GM21619 (cell line): ENCODE measurements around the gene DGKH.
A peak's percentile ranks its signal among the peaks of the same experiment; 100 is the strongest.
"Not testable (repeated sequence)": the region's sequence is repeated elsewhere in the genome, so short reads cannot be mapped to it uniquely, and the experiment has no call there.

Experiments used
- ATAC-seq: cut with Tn5 transposase; IDR thresholded peaks from one replicate; pipeline ENCODE4 v1.9.1; 2021; ENCODE audit not compliant: unreplicated experiment

Gene DGKH

DNA sequence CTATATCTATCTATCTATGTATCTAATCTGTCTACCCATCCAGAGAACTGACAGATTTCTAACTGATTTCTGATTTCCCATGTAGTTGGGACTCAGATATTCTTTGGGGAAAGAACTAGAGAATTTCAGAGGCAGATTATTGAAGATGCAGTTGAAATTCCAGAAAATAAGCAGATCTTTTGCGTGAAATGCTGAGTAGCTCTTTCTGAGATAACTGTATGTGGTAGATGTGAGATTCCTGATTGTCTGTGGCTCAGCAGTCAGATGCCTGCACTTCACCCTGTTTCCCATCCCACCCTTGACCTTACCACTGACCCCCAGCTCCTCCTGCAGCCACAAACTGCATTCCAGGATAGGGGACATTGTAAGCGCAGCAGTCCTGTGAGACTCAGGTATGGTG, 61.5 kb downstream of the DGKH start:
- no peak for ATAC-seq

DNA sequence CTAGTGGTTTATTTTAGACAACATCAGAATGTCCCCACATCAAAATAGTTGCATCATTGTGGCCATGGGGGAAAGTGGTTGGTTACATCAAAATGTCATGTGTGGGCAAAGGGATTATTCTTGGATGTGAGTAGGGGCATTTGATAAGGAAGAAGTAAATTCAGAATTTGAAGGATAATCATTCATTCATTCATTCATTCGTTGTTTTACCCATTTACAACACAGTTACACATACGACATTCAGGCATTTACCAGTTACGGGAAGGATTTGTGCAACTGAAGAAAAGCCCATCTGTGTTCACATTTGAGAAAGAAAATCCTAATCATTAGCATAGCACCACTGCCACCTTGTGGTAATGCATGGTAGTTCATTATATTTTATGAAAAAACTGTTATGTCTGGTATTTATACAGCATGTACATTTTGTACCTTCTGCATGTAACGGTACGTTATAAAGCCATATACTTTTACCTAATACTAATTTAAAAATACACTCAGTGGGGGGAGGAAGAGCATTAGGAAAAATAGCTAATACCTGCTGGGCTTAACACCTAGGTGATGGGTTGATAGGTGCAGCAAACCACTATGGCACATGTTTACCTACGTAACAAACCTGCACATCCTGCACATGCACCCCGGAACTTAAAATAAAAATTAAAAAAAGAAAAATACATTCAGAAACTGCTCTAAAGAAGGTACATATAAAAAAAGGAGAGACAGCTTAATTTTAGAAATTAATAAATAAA, 62.1 kb downstream of the DGKH start:
- ATAC-seq: no peak

DNA sequence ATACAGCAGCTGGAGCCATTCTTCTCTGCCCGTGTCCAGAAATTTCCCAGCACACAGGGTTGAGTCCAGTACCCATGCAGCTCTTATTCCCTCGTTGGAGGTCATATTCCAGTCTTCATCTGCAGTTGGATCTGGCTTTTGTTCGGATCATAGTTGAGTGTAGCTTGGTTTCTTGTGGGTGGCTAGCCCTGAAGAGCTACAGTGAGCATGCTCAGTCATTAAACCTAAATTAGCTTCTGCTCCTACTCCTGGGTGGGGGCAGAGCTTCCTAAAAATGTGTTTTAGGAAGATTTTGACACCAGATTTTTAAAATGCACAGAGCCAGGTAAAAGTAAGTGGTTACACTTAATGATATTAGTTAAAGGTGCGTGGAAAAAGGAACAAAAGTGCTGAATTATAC, 64.4 kb downstream of the DGKH start:
- no peak for ATAC-seq

- ATAC-seq: no peak
Observed at GRCh38 chr13:42113478-42113877, 65.0 kb downstream of the DGKH start.

GRCh38 chr13:42114278-42114677, 65.8 kb downstream of the DGKH start:
- no peak for ATAC-seq

GRCh38 chr13:42114912-42115311, 66.5 kb downstream of the DGKH start:
- no peak for ATAC-seq

DNA sequence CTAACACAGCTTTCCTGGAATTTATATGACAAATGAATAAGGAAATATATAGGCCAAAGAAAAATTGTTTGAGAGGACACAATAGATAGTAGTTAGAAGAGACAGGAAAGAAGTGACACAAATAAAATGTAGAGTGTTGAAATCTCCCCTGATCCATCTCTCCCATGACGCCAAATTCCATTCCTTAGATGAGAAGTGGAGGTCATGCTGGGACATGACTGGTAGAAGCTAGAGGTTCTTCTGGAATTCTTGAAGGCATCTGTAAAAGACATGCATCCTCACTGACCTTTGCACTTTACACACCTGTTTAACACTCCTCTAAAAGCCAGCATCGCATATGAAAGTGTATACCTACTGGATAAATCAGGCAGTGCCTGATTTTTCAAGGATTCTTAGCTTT, 67.8 kb downstream of the DGKH start:
- ATAC-seq: no peak

DNA sequence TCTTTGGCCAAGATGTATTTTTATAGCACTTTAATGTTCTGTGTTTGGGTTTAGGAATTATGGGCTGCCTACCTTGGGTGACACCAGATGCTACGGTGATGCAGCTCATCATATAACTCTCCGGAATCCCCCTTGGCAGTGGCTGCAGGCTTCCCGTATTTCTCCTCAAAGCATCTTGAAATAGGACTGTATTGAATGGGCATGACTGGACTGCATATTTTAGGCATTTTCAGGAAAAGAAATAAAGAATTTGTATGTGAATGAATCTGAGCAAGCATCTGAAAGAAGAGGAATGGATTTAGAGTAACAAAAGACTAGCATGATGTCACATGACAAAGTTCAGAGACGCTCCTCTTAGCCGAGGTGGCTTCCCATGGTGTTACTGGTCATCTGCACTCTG, 70.6 kb downstream of the DGKH start:
- ATAC-seq: no peak

- ATAC-seq: peak; percentile 83
Observed at GRCh38 chr13:42119875-42120274, 71.4 kb downstream of the DGKH start.

GRCh38 chr13:42123600-42123999, 75.2 kb downstream of the DGKH start:
- no peak for ATAC-seq

GRCh38 chr13:42125046-42125445, 76.6 kb downstream of the DGKH start:
- no peak for ATAC-seq

GRCh38 chr13:42127047-42127446, 78.6 kb downstream of the DGKH start:
- ATAC-seq: no peak

- no peak for ATAC-seq
Observed at GRCh38 chr13:42129033-42129432, 80.6 kb downstream of the DGKH start.

DNA sequence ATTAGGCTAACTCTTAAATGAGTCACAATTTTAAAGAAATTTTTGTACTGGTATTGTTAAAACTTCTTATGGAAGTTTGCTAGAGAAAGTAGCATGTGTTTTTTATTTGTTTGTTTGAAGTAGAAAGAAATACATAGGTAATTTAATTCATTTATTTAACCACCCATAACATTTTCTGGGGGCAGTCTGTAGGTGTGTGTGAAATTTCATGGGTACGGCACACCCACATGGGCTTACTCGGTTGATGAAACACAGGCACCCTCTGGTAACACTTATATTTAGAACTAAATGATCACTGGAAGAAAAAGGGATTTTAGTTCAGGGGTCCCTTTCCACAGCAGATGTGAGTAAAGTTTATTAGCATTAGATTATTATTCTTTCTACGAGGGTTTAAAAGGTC, 88.1 kb downstream of the DGKH start:
- no peak for ATAC-seq

- no peak for ATAC-seq
Observed at GRCh38 chr13:42137856-42138537, 89.5 kb downstream of the DGKH start.

DNA sequence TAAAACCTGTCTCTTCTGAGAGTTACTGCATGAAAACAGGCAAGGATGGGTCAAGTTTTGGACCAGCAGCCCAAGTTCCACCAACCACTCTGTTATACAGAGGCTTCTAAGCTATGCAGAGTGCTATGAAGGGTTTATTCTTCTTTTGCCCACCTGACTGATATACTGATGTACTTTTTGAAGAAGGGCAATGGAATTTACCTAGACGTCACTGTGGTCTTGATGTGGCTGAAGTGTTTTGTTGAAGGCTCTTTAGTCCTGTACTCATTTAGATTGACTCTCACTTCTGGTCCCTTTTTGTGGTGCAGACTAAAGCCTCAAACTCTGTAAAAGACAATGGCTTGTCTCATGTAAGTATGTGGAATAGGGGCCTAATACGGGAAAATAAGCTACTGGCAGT, 92.0 kb downstream of the DGKH start:
- ATAC-seq: no peak

DNA sequence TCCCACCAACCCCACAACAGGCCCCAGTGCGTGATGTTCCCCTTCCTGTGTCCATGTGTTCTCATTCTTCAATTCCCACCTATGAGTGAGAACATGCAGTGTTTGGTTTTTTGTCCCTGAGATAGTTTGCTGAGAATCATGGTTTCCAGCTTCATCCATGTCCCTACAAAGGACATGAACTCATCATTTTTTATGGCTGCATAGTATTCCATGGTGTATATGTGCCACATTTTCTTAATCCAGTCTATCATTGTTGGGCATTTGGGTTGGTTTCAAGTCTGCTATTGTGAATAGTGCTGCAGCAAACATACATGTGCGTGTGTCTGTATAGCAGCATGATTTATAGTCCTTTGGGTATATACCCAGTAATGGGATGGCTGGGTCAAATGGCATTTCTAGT, 92.6 kb downstream of the DGKH start:
- not testable (repeated sequence) for ATAC-seq

GRCh38 chr13:42146359-42146758, 97.9 kb downstream of the DGKH start:
- no peak for ATAC-seq

DNA sequence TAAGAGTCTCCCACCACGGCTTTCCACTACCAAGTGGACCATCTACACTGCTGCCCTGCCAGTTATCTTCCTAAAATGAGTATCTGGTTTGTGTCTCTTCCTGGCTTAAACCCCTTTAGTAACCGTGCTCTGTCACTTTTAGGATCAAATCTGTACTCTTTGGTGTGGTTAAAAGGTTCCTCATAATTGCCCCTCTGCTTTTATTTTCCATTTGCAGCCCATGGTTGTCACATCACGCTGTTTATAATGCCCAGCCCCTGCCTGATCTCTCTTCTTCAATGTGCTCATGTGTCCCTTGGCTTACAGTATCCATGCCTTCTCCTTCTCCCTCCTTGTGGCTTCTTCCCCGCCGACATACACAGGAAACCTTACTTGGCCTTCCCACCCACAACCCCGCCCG, 100.1 kb downstream of the DGKH start:
- no peak for ATAC-seq

DNA sequence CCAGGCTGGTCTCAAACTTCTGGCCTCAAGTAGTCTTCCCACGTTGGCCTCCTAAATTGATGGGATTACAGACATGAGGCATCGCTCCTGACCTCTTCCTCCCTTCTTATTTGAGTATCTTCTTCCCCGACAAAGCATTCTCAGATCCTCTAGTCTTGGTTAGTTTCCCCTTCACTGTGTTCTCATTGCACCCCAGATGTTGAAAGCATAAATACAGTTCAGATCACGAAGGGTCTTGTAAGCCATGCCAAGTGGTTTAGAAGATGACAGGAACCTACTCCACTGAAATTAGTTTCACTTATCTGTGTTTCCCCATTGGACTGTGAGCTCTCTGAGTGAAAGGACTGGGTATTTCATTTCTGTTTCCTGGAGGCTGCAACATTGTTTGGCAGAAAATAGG, 100.7 kb downstream of the DGKH start:
- no peak for ATAC-seq

DNA sequence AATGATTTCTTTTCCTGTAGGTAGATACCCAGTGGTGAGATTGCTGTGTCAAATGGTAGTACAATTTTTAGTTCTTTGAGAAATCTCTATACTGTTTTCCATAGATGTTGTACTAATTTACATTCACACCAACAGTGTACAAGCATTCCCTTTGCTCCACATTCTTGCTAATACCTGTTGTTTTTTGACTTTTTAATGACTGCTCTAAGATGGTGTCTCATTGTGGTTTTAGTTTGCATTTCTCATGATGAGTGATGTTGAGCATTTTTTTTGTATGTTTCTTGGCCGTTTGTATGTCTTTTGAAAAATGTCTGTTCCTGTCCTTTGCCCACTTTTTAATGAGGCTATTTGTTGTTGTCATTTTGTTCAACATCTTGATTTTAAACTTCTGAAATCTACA, 103.3 kb downstream of the DGKH start:
- ATAC-seq: no peak

GRCh38 chr13:42152495-42152894, 104.0 kb downstream of the DGKH start:
- ATAC-seq: no peak
